Stimulated activated CD4-positive, alpha-beta T cell treated with anti-CD3 and anti-CD28 coated beads, TNF-alpha, amount 100 ng/mL, for 48 hours (primary cell): Measurements from ENCODE around the gene PZP.

Experiments used
- DNase-seq, 3 donors: peaks; one replicate each; pipeline ENCODE4 v3.0.0-alpha.2; 2020; ENCODE audit warnings: low read depth in 3 of 3

The PZP gene

DNA sequence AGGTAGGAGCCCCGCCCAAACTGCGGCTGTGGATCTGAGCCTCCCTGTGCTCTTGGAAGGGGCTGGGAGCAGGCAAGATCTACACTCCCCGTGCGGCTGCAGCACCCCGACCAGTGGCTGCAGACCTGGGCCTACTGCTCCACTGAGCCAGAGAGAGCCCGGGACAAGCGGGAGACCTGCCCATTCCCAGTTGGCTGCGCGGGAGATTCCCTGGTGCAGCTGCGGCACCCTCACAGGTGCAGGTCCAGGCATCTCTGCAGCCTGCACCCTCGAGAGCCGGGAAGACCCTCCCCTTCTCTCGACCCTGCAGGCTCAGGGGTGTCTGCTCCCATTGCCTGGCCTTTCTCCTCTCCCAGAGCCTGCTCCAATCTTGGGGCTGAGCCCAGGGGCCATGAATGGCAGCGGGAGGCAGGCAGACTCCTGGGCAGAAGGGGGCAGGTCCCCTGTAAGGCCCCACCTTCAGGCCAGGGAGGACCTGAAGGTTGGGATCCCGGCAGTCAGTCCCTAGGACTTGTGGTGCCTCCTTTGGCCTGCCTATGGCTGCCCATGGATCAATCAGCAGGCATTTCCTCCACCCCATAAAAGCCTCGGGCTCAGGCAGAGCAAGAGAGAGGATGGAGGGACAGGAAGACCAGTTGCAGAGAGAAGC lies 83.7 kb downstream of the PZP start:
- no peak for DNase-seq

DNA sequence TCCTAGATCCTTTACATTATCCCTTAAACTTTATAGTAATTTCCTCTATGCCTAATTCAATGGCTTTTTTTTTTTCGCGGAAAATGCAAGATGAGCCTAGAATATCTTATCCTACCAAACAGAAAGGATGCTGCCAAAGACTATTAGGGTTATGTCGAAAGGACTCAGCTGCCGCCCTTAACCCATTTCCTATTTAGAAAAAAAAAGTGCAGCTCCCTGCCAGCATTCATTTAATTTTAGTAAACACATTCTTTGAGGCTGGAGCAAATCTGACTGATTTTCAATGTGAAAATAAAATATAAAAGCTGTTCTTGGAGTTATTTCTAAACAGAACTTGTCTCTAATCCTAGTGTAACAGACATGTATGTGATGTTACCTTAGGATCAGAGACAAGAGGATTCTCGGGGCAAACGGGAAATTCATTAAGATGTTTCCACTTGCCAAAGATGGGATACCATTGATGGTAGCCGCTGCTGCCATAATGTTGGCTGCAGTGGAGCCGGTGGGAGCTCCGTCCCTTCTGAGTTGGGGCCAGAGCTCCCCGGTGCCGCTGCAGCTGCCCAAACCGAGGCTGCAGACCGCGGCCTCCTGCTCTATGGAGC lies 84.3 kb downstream of the PZP start:
- no peak for DNase-seq

GRCh38 chr12:9122091-9122609 lies 86.0 kb downstream of the PZP start:
- no peak for DNase-seq

- DNase-seq = no peak
Observed at GRCh38 chr12:9120487-9121184, 87.6 kb downstream of the PZP start.

DNA sequence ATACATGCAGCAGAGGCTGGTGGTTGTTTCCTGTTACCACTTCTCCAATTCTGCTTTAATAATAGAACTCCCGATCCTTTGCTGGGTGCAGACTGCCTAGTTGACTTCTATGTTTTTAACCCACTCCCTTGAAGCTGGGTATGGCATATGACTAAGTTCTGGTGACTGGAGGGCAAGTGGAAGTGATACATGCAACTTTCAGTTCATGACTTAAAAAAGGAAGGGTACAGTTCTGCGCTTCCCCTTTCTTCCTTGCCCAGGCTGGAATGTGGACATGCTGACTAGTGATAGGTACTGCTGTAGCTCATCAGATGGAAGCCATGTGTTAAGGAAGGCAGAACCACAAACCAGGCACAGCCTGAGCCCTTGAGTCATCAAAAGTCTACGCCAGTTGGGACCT lies 90.0 kb downstream of the PZP start:
- DNase-seq = no peak

GRCh38 chr12:9115731-9116559 lies 92.2 kb downstream of the PZP start, which contains the start of gene A2M:
A2M (minus strand) TSS chr12:9115919; CDS start chr12:9115849, 70 bp downstream.
- DNase-seq = no peak

GRCh38 chr12:9114946-9115345 lies 93.2 kb downstream of the PZP start:
- no peak for DNase-seq

DNA sequence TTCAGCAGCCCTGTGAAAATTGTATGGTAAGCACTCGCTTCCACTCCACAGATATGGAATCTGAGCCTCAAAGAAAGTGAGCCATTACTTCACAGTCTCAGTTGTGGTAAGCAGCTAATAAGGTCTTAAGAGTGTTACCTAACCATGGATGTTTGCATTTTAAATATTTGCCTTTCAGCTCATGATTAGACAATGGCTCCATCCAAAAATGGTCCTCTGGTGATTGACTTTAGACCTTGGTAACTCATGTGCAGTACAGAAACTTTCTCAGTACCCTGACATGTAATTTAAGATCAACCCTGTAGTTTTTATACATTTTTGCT lies 94.2 kb downstream of the PZP start:
- DNase-seq = no peak

GRCh38 chr12:9113296-9113986 lies 94.8 kb downstream of the PZP start:
- DNase-seq = no peak

DNA sequence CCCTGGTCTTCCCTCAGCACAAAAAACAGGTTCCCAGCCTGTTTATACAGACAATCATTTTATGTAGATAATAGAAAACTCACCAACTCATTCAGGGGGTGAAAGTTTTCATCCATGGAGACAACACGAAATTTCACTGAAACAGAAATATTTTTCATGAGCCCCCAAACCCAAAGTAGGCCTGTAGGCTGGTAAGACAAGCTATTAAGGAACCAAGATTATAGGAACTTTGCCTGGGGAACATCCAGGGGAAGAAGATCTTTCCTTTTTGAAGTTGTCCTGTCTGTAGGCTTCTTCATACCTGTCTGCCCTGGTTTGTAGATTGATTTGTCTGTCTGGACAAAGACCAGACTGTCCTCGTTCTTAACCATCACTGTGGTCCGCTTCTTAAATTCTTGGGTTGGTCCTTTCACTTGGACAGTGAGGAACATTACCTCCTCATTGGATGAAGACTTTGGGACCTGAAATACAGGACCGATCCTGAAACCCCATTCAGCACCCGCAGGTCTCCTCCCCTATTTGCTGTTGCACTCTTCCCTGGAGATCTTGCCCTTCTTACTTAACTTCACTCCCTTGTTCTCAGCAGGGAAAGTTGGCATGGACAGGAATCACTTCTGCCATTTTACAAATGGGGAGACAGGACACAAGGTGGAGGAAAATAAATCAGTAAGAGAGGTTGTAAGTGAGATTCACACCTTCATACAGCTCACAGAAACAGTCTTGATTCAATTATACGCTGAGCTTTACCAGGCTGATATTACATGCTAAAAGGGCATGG lies 95.9 kb downstream of the PZP start:
- no peak for DNase-seq

DNA sequence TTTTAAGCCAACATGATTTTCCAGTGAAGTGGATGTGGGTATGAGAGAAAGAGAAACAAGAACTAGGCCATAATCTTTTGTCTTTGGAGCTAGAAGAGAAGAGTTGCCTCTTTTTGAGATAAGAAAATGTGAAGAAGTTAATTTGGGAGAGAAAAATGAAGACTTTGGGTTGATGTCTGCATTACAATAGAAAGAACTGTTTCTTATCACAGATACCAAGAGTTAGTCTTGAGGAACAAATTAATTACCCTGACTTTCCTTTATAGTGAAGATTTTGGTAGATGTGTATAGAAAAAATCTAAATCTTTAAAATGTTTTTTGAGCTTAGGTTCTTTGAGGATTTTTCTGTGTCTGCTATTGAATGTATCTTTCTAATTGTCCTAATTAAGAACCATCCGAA lies 96.7 kb downstream of the PZP start:
- no peak for DNase-seq

DNA sequence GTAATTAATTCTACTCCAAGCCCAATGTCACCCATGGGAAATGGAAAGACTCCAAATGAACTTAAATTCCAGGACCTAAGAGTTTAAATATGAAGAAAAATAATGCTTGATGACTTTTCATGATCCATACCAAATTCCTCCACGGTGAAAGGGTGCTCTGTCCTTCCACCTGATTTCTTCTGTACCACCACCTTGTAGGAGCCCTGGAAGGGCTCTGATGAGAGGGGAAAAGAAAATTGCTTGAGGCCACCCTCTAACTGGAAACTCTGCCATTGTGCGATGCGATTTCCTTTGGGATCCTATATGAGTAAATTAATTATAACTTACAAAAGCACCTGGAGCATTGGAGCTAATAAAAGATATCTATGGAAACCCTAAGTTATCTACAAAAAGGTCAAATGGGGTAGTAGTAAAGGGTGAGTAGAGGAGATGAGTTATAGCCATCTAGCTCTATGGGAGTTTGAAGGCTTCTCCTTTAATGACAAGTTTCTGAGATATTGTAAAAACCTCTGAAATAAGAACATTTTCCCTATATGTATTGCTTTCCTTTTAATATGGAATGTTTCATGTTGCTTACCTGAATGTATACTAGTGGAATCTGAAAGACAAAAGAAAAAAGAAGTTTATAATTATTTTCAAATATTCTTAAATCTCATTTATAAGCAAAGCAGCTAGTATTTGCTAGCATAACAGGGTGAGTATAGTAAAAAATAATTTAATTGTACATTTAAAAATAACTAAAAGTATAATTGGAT lies 98.3 kb downstream of the PZP start:
- no peak for DNase-seq

- no peak for DNase-seq
Observed at GRCh38 chr12:9109213-9109522, 99.0 kb downstream of the PZP start.

DNA sequence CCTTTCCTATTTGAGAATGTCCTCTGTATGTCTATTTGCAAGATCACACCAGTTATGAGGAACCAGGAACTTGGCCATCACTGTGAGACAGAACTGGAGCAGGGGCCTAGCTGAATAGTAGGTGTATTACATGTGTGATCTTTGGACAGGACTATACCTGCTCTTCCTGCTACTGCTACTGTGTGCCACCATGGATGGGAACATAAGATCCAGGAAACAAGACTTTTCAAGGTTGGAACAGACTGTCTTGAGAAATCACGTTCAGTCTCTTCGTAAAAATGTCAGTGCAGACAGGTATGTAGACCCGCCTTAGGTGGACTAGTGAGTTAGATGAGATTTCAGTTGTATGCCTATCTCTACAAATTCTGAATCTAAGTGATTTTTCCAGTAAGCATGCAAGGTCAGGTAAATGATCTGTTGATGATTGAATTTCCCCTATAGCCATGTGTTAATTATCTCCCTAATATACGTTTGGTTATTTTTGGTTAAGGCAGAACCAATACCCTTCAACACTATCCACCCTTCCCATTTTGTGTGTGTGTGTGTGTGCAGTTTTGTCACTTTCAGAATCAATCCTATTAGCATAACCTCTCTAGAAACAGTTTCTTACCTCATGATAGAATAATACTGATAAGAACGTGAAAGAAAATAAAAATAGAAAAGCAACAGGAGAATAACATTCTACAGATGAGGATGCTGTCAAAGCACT lies 99.5 kb downstream of the PZP start:
- DNase-seq = no peak

- DNase-seq = no peak
Observed at GRCh38 chr12:9107542-9107873, 100.7 kb downstream of the PZP start.

DNA sequence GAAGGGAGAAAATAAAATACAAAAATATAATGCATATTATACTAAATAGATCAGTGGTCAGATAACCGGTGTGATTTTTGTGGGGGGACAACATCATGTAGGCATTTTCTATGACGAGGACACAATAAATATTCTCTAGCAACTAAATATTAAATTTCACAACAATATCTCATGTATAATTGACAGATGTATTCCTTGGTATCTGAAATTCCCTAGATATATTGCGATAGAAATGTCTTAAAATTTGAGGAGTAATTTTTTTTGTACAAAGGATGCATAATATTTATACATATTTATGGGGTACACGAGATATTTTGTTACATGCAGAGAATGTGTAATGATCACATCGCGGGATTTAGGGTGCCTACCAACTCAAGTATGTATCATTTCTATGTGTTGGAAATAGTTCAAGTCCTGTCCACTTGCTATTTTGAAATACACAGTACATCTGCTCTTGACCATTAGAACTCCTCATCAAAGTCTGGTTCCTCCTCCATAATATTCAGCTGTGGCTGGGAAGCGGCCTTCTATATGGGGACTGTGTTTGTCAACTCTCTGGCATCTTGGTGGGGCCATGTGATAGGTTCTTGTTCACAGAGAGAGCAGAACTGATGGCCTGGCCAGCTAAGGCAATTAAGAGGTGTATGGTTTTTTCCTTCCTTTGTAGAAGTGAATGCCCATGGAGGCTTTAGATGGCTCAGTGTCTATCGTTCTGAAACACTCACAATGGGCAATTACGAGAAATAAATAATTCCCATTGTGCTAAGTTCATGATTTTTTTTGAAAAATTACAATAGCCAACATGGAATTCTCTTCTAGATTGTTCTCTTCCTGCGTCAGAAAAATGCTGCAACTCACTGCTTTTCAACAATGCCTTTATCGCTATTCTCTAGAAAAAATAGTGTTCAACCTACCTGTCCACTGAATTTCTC lies 101.3 kb downstream of the PZP start:
- no peak for DNase-seq

DNA sequence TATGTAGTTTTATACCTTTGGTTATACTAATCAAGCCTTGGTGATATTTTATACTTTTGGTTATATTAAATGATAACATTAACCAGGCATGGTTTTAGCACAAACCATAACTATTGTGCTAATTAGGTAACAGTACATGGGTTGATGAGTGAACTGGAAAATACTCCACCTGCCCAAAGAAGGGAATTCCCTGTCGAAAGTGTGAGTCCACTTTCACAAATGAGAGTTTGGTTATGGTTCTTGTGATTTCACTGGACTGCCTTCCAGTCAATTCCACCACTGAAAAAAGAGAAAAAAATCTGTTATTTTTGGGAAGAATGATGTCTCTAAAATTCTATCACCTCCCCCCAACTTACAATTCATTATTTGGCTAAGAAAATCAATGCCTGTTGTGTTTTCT lies 102.1 kb downstream of the PZP start:
- DNase-seq = no peak

- DNase-seq = no peak
Observed at GRCh38 chr12:9104767-9105423, 103.3 kb downstream of the PZP start.
